ENCODE measurements around the gene SCN3A.

Gene SCN3A

GRCh38 chr2:165044505-165045303 is 159.1 kb downstream of the SCN3A start:
- DNase-seq: no peak
